HCT116 (cell line): ENCODE results near the gene PQBP1. TPM values are rescaled to one million over a fixed set of nuclear protein-coding genes. Genes with fewer than 3 reads are reported as not detected.

ENCODE experiments used
- ATAC-seq: fragments of 200-7000 bp; cut with Tn5 transposase; 2 replicates; pipeline ENCODE4 v1.9.1; 2020; ENCODE audit warnings: mild to moderate bottlenecking, moderate library complexity
- BruUV-seq: library from RNA; stranded (reverse); fragments of 400-500 nt; replicated peaks from 2 replicates; lab custom pipeline; 2021; lab: Mats Ljungman, UMichigan
- CTCF ChIA-PET: fragments of 300-600 bp; sonication (Branson Sonifier 250); formaldehyde crosslinking; loops from one replicate; lab custom pipeline; 2021; ENCODE audit warnings: antibody characterized with exemption; lab: Charles Lee
- POLR2A ChIA-PET: fragments of 300-600, 350-600 bp; sonication (Branson Sonifier 250); formaldehyde crosslinking; loops from one replicate; lab custom pipeline; 2021; ENCODE audit warnings: antibody characterized with exemption; lab: Charles Lee
- RAD21 ChIA-PET, 2 experiments: fragments of 300-600 bp; sonication (Branson Sonifier 250); formaldehyde crosslinking; loops; one replicate each; lab custom pipeline; 2023; ENCODE audit warnings: low total read pairs in 2 of 2; ENCODE audit not compliant: uncharacterized antibody in 2 of 2, unreplicated experiment in 2 of 2, low non-redundant PET in 1 of 2; lab: Charles Lee
- DNase-seq: peaks from one replicate; pipeline ENCODE4 v3.0.0-alpha.2; 2010; ENCODE audit warnings: low read depth, low spot score
- H2AFZ ChIP-seq: fragments of 200-600 bp; shearing (Covaris generic), sonication (generic); 2 replicates; pipeline ENCODE4 v1.6.1; 2017; ENCODE audit warnings: low read depth, mixed run types, mixed read lengths, antibody characterized with exemption, low read length; ENCODE audit not compliant: poor library complexity, severe bottlenecking
- H3K27ac ChIP-seq: 2 replicates; pipeline ENCODE4 v1.5.1; 2012; ENCODE audit warnings: low read depth, low read length
- H3K27me3 ChIP-seq: fragments of 200-600 bp; sonication (generic); 2 replicates; pipeline ENCODE4 v1.6.1; 2016; ENCODE audit warnings: mixed run types, low read length, mixed read lengths; ENCODE audit not compliant: insufficient read depth
- H3K36me3 ChIP-seq, 2 experiments: fragments of 200-500 bp in 1 of 2; fragments of 200-600 bp in 1 of 2; sonication (Bioruptor generic) in 1 of 2; sonication (generic) in 1 of 2; 2 replicates each; pipeline versions ENCODE4 v1.5.1 to v1.6.1; 2014 to 2016; ENCODE audit warnings: low read length in 2 of 2, inconsistent platforms in 1 of 2, mixed read lengths in 1 of 2, mixed run types in 1 of 2; ENCODE audit not compliant: insufficient read depth in 2 of 2, control insufficient read depth in 1 of 2
- H3K4me1 ChIP-seq, 2 experiments: fragments of 200-600 bp in 1 of 2; sonication (generic) in 1 of 2; 2 replicates each; pipeline versions ENCODE4 v1.5.1 to v1.6.1; 2012 to 2017; ENCODE audit warnings: low read length in 2 of 2, inconsistent platforms in 1 of 2, mild to moderate bottlenecking in 1 of 2, mixed read lengths in 1 of 2, mixed run types in 1 of 2, moderate library complexity in 1 of 2; ENCODE audit not compliant: insufficient read depth in 2 of 2, control insufficient read depth in 1 of 2
- H3K4me2 ChIP-seq: fragments of 200-600 bp; sonication (generic); 2 replicates; pipeline ENCODE4 v1.6.1; 2017; ENCODE audit warnings: mixed run types, low read length, mixed read lengths
- H3K4me3 ChIP-seq, 2 experiments: fragments of 200-600 bp in 1 of 2; sonication (generic) in 1 of 2; replicated peaks in 1 of 2; 2 replicates each; pipeline ENCODE4 v1.5.1; 2011 to 2016; ENCODE audit warnings: low read length in 2 of 2, control low read depth in 1 of 2, low read depth in 1 of 2, mild to moderate bottlenecking in 1 of 2, mixed read lengths in 1 of 2, mixed run types in 1 of 2
- H3K79me2 ChIP-seq: fragments of 200-600 bp; sonication (generic); 2 replicates; pipeline ENCODE4 v1.6.1; 2017; ENCODE audit warnings: mild to moderate bottlenecking, mixed run types, low read length, moderate library complexity, mixed read lengths; ENCODE audit not compliant: insufficient read depth
- H3K9ac ChIP-seq: fragments of 200-600 bp; sonication (generic); 2 replicates; pipeline ENCODE4 v1.6.1; 2016; ENCODE audit warnings: low read length, mixed read lengths
- H3K9me2 ChIP-seq: fragments of 200-600 bp; sonication (generic), shearing (Covaris generic); 2 replicates; pipeline ENCODE4 v1.6.1; 2017; ENCODE audit warnings: mixed run types, mild to moderate bottlenecking, moderate library complexity; ENCODE audit not compliant: insufficient read depth
- H3K9me3 ChIP-seq, 2 experiments: fragments of 200-500 bp in 1 of 2; fragments of 200-600 bp in 1 of 2; sonication (Bioruptor generic) in 1 of 2; sonication (generic) in 1 of 2; 2 replicates each; pipeline ENCODE4 v1.6.1; 2014 to 2017; ENCODE audit warnings: low read length in 2 of 2, mixed read lengths in 2 of 2, inconsistent platforms in 1 of 2, low read depth in 1 of 2, mild to moderate bottlenecking in 1 of 2, mixed run types in 1 of 2, moderate library complexity in 1 of 2; ENCODE audit not compliant: control insufficient read depth in 1 of 2, insufficient read depth in 1 of 2
- H4K20me1 ChIP-seq: fragments of 200-600 bp; sonication (generic), shearing (Covaris generic); 2 replicates; pipeline ENCODE4 v1.6.1; 2017; ENCODE audit warnings: mixed run types, mild to moderate bottlenecking, moderate library complexity; ENCODE audit not compliant: insufficient read depth
- FOSL1 ChIP-seq: IDR thresholded peaks from 2 replicates; pipeline ENCODE4 v1.6.1; 2012; ENCODE audit warnings: low read depth
- JUND ChIP-seq: IDR thresholded peaks from 2 replicates; pipeline ENCODE4 v1.6.1; 2012
- MAX ChIP-seq: IDR thresholded peaks from 2 replicates; pipeline ENCODE4 v1.6.1; 2012
- POLR2A ChIP-seq: IDR thresholded peaks from 2 replicates; pipeline ENCODE4 v1.7.0; 2011; ENCODE audit warnings: borderline replicate concordance; ENCODE audit not compliant: insufficient read depth, insufficient read length; ENCODE audit errors: extremely low read depth
- POLR2AphosphoS5 ChIP-seq: IDR thresholded peaks from 2 replicates; pipeline ENCODE4 v1.6.1; 2011; ENCODE audit warnings: mild to moderate bottlenecking, low read depth, low read length, moderate library complexity
- SIN3A ChIP-seq: IDR thresholded peaks from 2 replicates; pipeline ENCODE4 v1.6.1; 2012; ENCODE audit warnings: low read depth
- SRF ChIP-seq: IDR thresholded peaks from 2 replicates; pipeline ENCODE4 v1.6.1; 2012; ENCODE audit warnings: low read depth
- TCF7L2 ChIP-seq: IDR thresholded peaks from 2 replicates; pipeline ENCODE4 v1.7.0; 2011; ENCODE audit warnings: borderline replicate concordance, inconsistent platforms; ENCODE audit not compliant: insufficient read depth, insufficient read length; ENCODE audit errors: extremely low read depth
- YY1 ChIP-seq: IDR thresholded peaks from 2 replicates; pipeline ENCODE4 v1.6.1; 2011; ENCODE audit warnings: low read length, low read depth, moderate library complexity, mild to moderate bottlenecking; ENCODE audit not compliant: insufficient replicate concordance; ENCODE audit errors: extremely low read depth
- ZNF274 ChIP-seq: fragments of 200-500 bp; sonication (Bioruptor generic); IDR thresholded peaks from 2 replicates; pipeline ENCODE4 v1.6.1; 2014; ENCODE audit warnings: mild to moderate bottlenecking, low read depth, low read length, inconsistent platforms
- intact Hi-C: fragments of 100-400 bp; cut with micrococcal nuclease; formaldehyde crosslinking; loops from 2 replicates; pipeline ENCODE4 v1.10.0; 2022
- total RNA-seq: library from RNA; stranded (reverse); gene quantifications from one replicate; pipeline ENCODE4 v1.2.1, GENCODE V29; 2021; ENCODE audit not compliant: unreplicated experiment
- TF ChIP-seq, protein P1 (sequence below), 3 experiments: fragments of 200-600 bp in 1 of 3; sonication (generic) in 1 of 3; IDR thresholded peaks in 2 of 3; conservative IDR thresholded peaks in 1 of 3; 2 replicates each; pipeline ENCODE4 v1.5.1; 2012 to 2017; ENCODE audit warnings: low read depth in 2 of 3, low read length in 2 of 3, antibody characterized with exemption in 1 of 3, borderline replicate concordance in 1 of 3, control low read depth in 1 of 3, mild to moderate bottlenecking in 1 of 3, mixed read lengths in 1 of 3, mixed run types in 1 of 3, moderate library complexity in 1 of 3; ENCODE audit not compliant: insufficient read depth in 1 of 3

The PQBP1 gene
- total RNA-seq, 1 experiment from 2014 or later = 67.1 TPM

DNA sequence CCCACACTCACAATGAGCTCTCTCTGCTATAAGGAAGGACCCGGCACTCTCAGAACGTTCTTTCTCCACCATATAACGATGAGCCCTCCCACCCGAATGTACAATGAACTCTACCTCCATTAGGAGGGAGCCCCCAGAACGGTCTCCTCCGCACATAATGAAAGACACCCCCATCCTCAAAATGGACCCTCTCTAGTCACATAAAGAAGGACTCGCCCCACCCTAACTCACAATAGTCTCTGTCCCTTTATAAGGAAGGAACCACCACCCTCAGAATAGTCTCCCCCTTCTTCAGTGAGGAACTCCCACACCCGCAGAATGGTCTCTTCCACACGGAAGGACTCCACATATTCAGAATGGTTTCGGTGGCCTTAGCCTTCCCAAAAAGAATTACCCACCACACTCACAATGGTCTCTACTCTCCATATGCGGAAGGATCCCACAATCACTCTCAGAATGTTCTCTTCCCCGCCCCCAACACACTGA lies 13.2 kb downstream of the PQBP1 start:
- peaks cover 47% of the 10 kb centered on the region for H3K79me2 ChIP-seq
- peak overlapping the region; percentile 78 for H3K27ac ChIP-seq
- ChIA-PET POLR2A (interaction anchor here (1.3 to 1.5 kb wide), 2 partner anchors 19 to 174 kb away, joined by 3 to 5 read pairs; no protein-coding TSS in a partner anchor), RAD21 (no interaction called here), CTCF (no interaction called here)
- DNase-seq (no peak), ATAC-seq (no peak)
- no peaks in the 10 kb centered on the region for H3K9me2 ChIP-seq
- peaks cover 6 to 9% of the 10 kb centered on the region in 2 experiments; a peak in 3 of 4 replicates for H3K36me3 ChIP-seq
- no TSS peak for BruUV-seq
- H2AFZ ChIP-seq = no peak overlapping the region
- H3K4me3 ChIP-seq = peak overlapping the region; percentile 84 to 87
- no peaks in the 10 kb centered on the region for H3K27me3 ChIP-seq
- intact Hi-C loops = no loop called here
- H3K9ac ChIP-seq = peak overlapping the region; percentile 85
- TF ChIP-seq JUND = no peak
- no peak for TF ChIP-seq FOSL1
- no peak for TF ChIP-seq TCF7L2
- peaks cover 0 to 18% of the 10 kb centered on the region in 2 experiments for H3K4me1 ChIP-seq
- no peaks in the 10 kb centered on the region for H3K9me3 ChIP-seq
- H3K4me2 ChIP-seq = peak overlapping the region; percentile 83
- no peaks in the 10 kb centered on the region for H4K20me1 ChIP-seq

- CTCF ChIA-PET = no interaction called here
- no peaks in the 10 kb centered on the region for H3K9me2 ChIP-seq
- peak within 1 kb of the TSS; percentile 84 to 87 for H3K4me3 ChIP-seq
- no TSS peak for BruUV-seq
- peaks cover 0 to 18% of the 10 kb centered on the region in 2 experiments for H3K4me1 ChIP-seq
- no peaks in the 10 kb centered on the region for H3K27me3 ChIP-seq
- TF ChIP-seq SIN3A (no peak), POLR2A (peak; percentile 40), ZNF274 (no peak), FOSL1 (no peak), SRF (no peak), MAX (no peak), TCF7L2 (peak; percentile 66), POLR2AphosphoS5 (peak; percentile 78), YY1 (peak; percentile 87)
- TF ChIP-seq, protein P1, sequence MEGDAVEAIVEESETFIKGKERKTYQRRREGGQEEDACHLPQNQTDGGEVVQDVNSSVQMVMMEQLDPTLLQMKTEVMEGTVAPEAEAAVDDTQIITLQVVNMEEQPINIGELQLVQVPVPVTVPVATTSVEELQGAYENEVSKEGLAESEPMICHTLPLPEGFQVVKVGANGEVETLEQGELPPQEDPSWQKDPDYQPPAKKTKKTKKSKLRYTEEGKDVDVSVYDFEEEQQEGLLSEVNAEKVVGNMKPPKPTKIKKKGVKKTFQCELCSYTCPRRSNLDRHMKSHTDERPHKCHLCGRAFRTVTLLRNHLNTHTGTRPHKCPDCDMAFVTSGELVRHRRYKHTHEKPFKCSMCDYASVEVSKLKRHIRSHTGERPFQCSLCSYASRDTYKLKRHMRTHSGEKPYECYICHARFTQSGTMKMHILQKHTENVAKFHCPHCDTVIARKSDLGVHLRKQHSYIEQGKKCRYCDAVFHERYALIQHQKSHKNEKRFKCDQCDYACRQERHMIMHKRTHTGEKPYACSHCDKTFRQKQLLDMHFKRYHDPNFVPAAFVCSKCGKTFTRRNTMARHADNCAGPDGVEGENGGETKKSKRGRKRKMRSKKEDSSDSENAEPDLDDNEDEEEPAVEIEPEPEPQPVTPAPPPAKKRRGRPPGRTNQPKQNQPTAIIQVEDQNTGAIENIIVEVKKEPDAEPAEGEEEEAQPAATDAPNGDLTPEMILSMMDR (IDR thresholded peaks at IDR 0.05 in 2 of 3, conservative IDR thresholded peaks at IDR 0.05 in 1 of 3; ENCODE audit: borderline replicate concordance in 1 of 3, insufficient read depth in 1 of 3, low read depth in 2 of 3, low read length in 2 of 3) = no peak
- TF ChIP-seq, all 23 proteins: peak for 4
- intact Hi-C loops = no loop called here
- H3K4me2 ChIP-seq = peak within 1 kb of the TSS; percentile 83
- ATAC-seq = peak; percentile 90
- peaks cover 7 to 12% of the 10 kb centered on the region in 2 experiments; a peak in 3 of 4 replicates for H3K36me3 ChIP-seq
- peak within 1 kb of the TSS; percentile 85 for H3K9ac ChIP-seq
- no peaks in the 10 kb centered on the region for H3K9me3 ChIP-seq
- RAD21 ChIA-PET = no interaction called here
- H2AFZ ChIP-seq = no peak within 1 kb of the TSS
- peaks cover 53% of the 10 kb centered on the region for H3K79me2 ChIP-seq
- POLR2A ChIA-PET = interaction anchor here (1.3 to 1.5 kb wide), 3 partner anchors 14 to 175 kb away, joined by 3 to 12 read pairs (median 5); partner anchors contain the start of genes PQBP1 and TIMM17B
- peak within 1 kb of the TSS; percentile 78 for H3K27ac ChIP-seq
- DNase-seq = peak; percentile 77
- H4K20me1 ChIP-seq = no peaks in the 10 kb centered on the region
Observed at GRCh38 chrX:48911412-48912182, 13.9 kb downstream of the PQBP1 start, which contains the start of gene SLC35A2. Gene SLC35A2 (minus strand): TSS chrX:48911646. CDS start chrX:48911636, 10 bp downstream.
